GM18526 (cell line): ENCODE results near the gene BCL10.

Experiments used
- POLR2A ChIP-seq: IDR thresholded peaks from 3 replicates; pipeline ENCODE4 v1.6.1; 2011; ENCODE audit not compliant: insufficient read length; ENCODE audit errors: extremely low read depth

The BCL10 gene

GRCh38 chr1:85307987-85308832 lies 31.8 kb upstream of the BCL10 start:
- no peak for TF ChIP-seq POLR2A

GRCh38 chr1:85306236-85306635 lies 29.8 kb upstream of the BCL10 start:
- TF ChIP-seq POLR2A: no peak

DNA sequence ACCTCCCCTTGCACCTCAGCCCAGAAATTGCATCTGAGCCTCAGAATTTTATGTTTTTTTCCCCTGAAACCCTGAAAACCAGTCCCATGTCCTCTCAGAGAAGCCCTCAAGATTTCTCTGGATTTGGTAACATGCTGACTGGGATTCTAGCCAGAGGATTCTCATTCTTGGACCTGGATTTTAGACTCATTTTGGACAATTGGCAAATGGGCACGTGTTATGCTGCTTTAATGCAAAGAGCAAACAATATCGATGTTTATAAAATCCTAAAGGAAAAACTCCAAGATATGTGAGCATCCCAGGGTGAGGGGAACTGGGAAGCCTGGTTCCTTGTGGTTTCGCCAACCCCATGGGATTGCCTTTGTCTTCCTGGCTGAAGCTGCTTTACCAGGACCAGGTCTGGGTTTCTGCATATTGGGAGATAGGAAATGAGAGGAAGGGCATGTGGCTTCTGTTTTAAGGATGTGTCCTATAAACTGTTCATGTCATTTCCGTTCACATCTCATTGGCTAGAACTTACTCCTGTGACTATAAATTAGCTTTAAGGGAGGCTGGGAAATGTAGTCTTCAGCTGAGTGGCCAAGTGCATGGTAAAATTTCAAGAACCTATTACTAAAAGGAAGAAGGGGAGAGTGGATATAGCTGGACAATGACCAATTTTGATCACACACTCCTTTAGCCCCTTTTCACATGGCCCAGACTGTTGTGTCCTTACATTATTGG lies 27.2 kb upstream of the BCL10 start:
- TF ChIP-seq POLR2A: no peak

DNA sequence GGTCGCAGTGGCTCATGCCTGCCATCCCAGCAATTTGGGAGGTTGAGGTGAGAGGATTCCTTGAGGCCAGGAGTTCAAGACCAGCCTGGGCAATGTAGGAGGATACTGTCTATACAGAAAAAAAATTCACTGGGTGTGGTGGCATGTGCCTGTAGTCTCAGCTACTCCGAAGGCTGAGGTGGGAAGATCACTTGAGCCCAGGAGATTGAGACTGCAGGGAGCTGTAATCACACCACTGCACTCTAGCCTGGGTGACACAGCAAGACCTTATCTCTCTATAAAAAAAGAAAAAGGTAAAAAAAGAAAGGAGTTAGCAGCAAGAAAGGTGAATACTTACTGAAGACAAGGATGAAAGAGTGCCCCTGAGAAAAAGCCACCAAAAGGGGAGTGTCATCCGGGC lies 23.7 kb upstream of the BCL10 start:
- no peak for TF ChIP-seq POLR2A

GRCh38 chr1:85297855-85298629 lies 21.6 kb upstream of the BCL10 start:
- no peak for TF ChIP-seq POLR2A

- no peak for TF ChIP-seq POLR2A
Observed at GRCh38 chr1:85297538-85297854, 21.1 kb upstream of the BCL10 start.

GRCh38 chr1:85296980-85297379 lies 20.5 kb upstream of the BCL10 start:
- TF ChIP-seq POLR2A: no peak

- no peak for TF ChIP-seq POLR2A
Observed at GRCh38 chr1:85295654-85296053, 19.2 kb upstream of the BCL10 start.

DNA sequence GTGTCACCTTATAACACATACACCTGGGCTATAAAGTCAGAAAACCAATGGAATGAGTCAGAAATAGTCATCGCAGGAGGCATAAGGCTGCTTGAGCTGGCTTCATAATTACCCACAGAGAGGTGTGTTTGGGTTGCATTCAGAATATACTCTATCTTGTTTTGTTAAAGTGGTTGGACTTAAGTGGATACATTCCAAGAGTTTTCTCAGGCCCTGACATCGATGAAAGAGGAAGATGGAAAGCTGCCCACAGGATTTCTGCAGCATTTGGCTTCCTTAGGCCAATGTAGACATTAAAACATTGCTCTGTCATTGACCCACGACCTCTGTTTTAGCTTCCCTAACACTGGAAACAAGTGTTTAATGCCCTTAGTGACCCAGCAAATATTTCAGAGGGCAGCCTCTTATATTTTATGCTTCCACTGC lies 18.6 kb upstream of the BCL10 start:
- TF ChIP-seq POLR2A: no peak

- no peak for TF ChIP-seq POLR2A
Observed at GRCh38 chr1:85290826-85291225, 14.4 kb upstream of the BCL10 start.

- no peak for TF ChIP-seq POLR2A
Observed at GRCh38 chr1:85289848-85290335, 13.5 kb upstream of the BCL10 start.

DNA sequence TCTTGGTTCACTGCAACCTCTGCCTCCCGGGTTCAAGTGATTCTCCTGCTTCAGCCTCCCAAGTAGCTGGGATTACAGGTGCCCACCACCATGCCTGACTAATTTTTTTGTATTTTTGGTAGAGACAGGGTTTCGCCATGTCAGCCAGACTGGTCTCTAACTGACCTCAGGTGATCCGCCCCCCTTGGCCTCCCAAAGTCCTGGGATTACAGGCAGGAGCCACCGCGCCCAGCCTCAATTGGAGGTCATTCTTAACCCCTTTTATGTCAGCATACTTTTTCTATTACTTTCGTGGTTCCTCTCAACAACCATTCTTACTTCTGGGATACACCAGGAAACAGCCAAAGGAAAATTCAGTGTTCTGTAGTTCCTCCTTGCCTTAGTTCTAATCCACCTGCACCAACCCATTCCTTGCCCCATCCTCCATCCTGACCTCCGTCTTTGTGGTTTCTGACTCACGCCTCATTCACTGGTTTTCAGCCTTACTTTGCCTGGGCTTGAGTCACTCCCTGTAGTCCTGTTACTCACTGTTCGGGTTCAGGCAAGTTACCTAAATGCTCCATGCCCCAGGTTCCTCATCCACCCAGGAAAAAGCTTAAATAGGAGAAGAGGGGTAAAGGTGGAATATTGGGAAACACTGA lies 12.9 kb upstream of the BCL10 start:
- no peak for TF ChIP-seq POLR2A

GRCh38 chr1:85284202-85284601 lies 7.8 kb upstream of the BCL10 start:
- no peak for TF ChIP-seq POLR2A

- no peak for TF ChIP-seq POLR2A
Observed at GRCh38 chr1:85283475-85284199, 7.2 kb upstream of the BCL10 start.
